GM21367 (cell line): ENCODE results near the gene SCN4A.

Source experiments
- ATAC-seq: cut with Tn5 transposase; IDR thresholded peaks from one replicate; pipeline ENCODE4 v1.9.1; 2021; ENCODE audit not compliant: unreplicated experiment

Gene SCN4A

GRCh38 chr17:63960006-63960405 is 12.7 kb downstream of the SCN4A start:
- no peak for ATAC-seq

GRCh38 chr17:63956296-63956920 is 16.3 kb downstream of the SCN4A start:
- ATAC-seq = no peak

GRCh38 chr17:63955791-63956190 is 16.9 kb downstream of the SCN4A start:
- ATAC-seq = no peak

- no peak for ATAC-seq
Measured at GRCh38 chr17:63955232-63955631, 17.5 kb downstream of the SCN4A start.

- ATAC-seq = no peak
Measured at GRCh38 chr17:63954402-63955063, 18.2 kb downstream of the SCN4A start.

GRCh38 chr17:63950940-63951907 is 21.5 kb downstream of the SCN4A start:
- ATAC-seq = no peak

GRCh38 chr17:63949576-63950250 is 23.0 kb downstream of the SCN4A start:
- no peak for ATAC-seq

- ATAC-seq = no peak
Measured at GRCh38 chr17:63948521-63948920, 24.2 kb downstream of the SCN4A start.

GRCh38 chr17:63947711-63948330 is 24.9 kb downstream of the SCN4A start:
- no peak for ATAC-seq

GRCh38 chr17:63946440-63947363 is 26.0 kb downstream of the SCN4A start:
- no peak for ATAC-seq

- no peak for ATAC-seq
Measured at GRCh38 chr17:63945784-63946439, 26.8 kb downstream of the SCN4A start.

- no peak for ATAC-seq
Measured at GRCh38 chr17:63944736-63945499, 27.8 kb downstream of the SCN4A start.

- ATAC-seq = no peak
Measured at GRCh38 chr17:63943745-63944144, 29.0 kb downstream of the SCN4A start.

GRCh38 chr17:63942309-63942985 is 30.3 kb downstream of the SCN4A start:
- no peak for ATAC-seq

- no peak for ATAC-seq
Measured at GRCh38 chr17:63941751-63942150, 31.0 kb downstream of the SCN4A start.

GRCh38 chr17:63941162-63941561 is 31.6 kb downstream of the SCN4A start:
- ATAC-seq = no peak

- no peak for ATAC-seq
Measured at GRCh38 chr17:63940584-63940983, 32.1 kb downstream of the SCN4A start.

GRCh38 chr17:63939884-63940283 is 32.8 kb downstream of the SCN4A start:
- no peak for ATAC-seq
